Epidermal melanocyte (primary cell): ENCODE measurements around the gene LAPTM4A.
"Not testable (repeated sequence)": the region's sequence is repeated elsewhere in the genome, so short reads cannot be mapped to it uniquely, and the experiment has no call there.

Source experiments
- DNase-seq: peaks from one replicate; pipeline ENCODE4 v3.0.0; 2011; ENCODE audit warnings: low spot score; ENCODE audit not compliant: insufficient read length

The LAPTM4A gene

GRCh38 chr2:20051532-20052228, at the start of gene LAPTM4A:
Gene LAPTM4A (minus strand): TSS chr2:20051628. CDS start chr2:20051520, 108 bp downstream.
- peak; percentile 84 for DNase-seq

GRCh38 chr2:20100711-20101110, 49.3 kb upstream of the LAPTM4A start:
- no peak for DNase-seq

- no peak for DNase-seq
Observed at GRCh38 chr2:20099780-20100179, 48.4 kb upstream of the LAPTM4A start.

GRCh38 chr2:20097889-20098714, 46.7 kb upstream of the LAPTM4A start:
- DNase-seq: peak; percentile 89

GRCh38 chr2:20095469-20095868, 44.0 kb upstream of the LAPTM4A start:
- DNase-seq: no peak

- no peak for DNase-seq
Observed at GRCh38 chr2:20094955-20095354, 43.5 kb upstream of the LAPTM4A start.

- DNase-seq: no peak
Observed at GRCh38 chr2:20094142-20094755, 42.8 kb upstream of the LAPTM4A start.

- peak; percentile 71 for DNase-seq
Observed at GRCh38 chr2:20093263-20094141, 42.1 kb upstream of the LAPTM4A start.

GRCh38 chr2:20092901-20093235, 41.4 kb upstream of the LAPTM4A start:
- no peak for DNase-seq

- DNase-seq: no peak
Observed at GRCh38 chr2:20092226-20092900, 40.9 kb upstream of the LAPTM4A start.

GRCh38 chr2:20091305-20091991, 40.0 kb upstream of the LAPTM4A start:
- peak; percentile 63 for DNase-seq

- no peak for DNase-seq
Observed at GRCh38 chr2:20089715-20090464, 38.5 kb upstream of the LAPTM4A start.

- DNase-seq: not testable (repeated sequence)
Observed at GRCh38 chr2:20085909-20086308, 34.5 kb upstream of the LAPTM4A start.

- not testable (repeated sequence) for DNase-seq
Observed at GRCh38 chr2:20082812-20083211, 31.4 kb upstream of the LAPTM4A start.

- no peak for DNase-seq
Observed at GRCh38 chr2:20081841-20082240, 30.4 kb upstream of the LAPTM4A start.

- no peak for DNase-seq
Observed at GRCh38 chr2:20080839-20081415, 29.5 kb upstream of the LAPTM4A start.

- no peak for DNase-seq
Observed at GRCh38 chr2:20080428-20080827, 29.0 kb upstream of the LAPTM4A start.

- no peak for DNase-seq
Observed at GRCh38 chr2:20079546-20080115, 28.2 kb upstream of the LAPTM4A start.
